PC-3 (cell line): ENCODE results near the gene CAD. TPM values are rescaled to one million over a fixed set of nuclear protein-coding genes. Genes with fewer than 3 reads are reported as not detected.

ENCODE experiments used
- ATAC-seq: fragments of 200-7000 bp; cut with Tn5 transposase; 2 replicates; pipeline ENCODE4 v1.9.1; 2020; ENCODE audit warnings: mild to moderate bottlenecking, moderate library complexity
- BruUV-seq: library from RNA; stranded (reverse); fragments of 400-500 nt; replicated peaks from 2 replicates; lab custom pipeline; 2021; lab: Mats Ljungman, UMichigan
- CTCF ChIA-PET: fragments of 300-600 bp; sonication (Branson Sonifier 250); formaldehyde crosslinking; loops from one replicate; lab custom pipeline; 2022; ENCODE audit warnings: antibody characterized with exemption; lab: Charles Lee
- POLR2A ChIA-PET: fragments of 300-600 bp; sonication (Branson Sonifier 250); formaldehyde crosslinking; loops from one replicate; lab custom pipeline; 2022; ENCODE audit warnings: antibody characterized with exemption; ENCODE audit not compliant: unreplicated experiment; lab: Charles Lee
- DNase-seq: peaks from one replicate; pipeline ENCODE4 v3.0.0-alpha.2; 2015
- H2AFZ ChIP-seq: fragments of 300-600 bp; sonication (generic); 2 replicates; pipeline ENCODE4 v1.6.0; 2016; ENCODE audit warnings: antibody characterized with exemption, low read length
- H3F3A ChIP-seq: fragments of 300-600 bp; sonication (generic); one replicate; pipeline ENCODE4 v1.6.0; 2017; ENCODE audit warnings: antibody characterized with exemption, low read length, control low read depth, mild to moderate bottlenecking; ENCODE audit not compliant: unreplicated experiment
- H3K27ac ChIP-seq: fragments of 300-600 bp; sonication (generic); 2 replicates; pipeline ENCODE4 v1.5.1; 2016; ENCODE audit warnings: mild to moderate bottlenecking, low read length
- H3K27me3 ChIP-seq: fragments of 300-600 bp; sonication (generic); 2 replicates; pipeline ENCODE4 v1.6.1; 2016; ENCODE audit warnings: low read length, mixed read lengths
- H3K36me3 ChIP-seq: fragments of 300-600 bp; sonication (generic); 2 replicates; pipeline ENCODE4 v1.6.1; 2016; ENCODE audit warnings: low read depth, mixed run types, low read length, mixed read lengths
- H3K4me1 ChIP-seq: fragments of 300-600 bp; sonication (generic); 2 replicates; pipeline ENCODE4 v1.5.1; 2016; ENCODE audit warnings: low read length; ENCODE audit not compliant: insufficient read depth
- H3K4me2 ChIP-seq: fragments of 300-600 bp; sonication (generic); 2 replicates; pipeline ENCODE4 v1.6.0; 2016; ENCODE audit warnings: low read length
- H3K4me3 ChIP-seq: fragments of 300-600 bp; sonication (generic); 2 replicates; pipeline ENCODE4 v1.5.1; 2016; ENCODE audit warnings: mild to moderate bottlenecking, low read length, mixed read lengths
- H3K79me2 ChIP-seq: fragments of 300-600 bp; sonication (generic); 2 replicates; pipeline ENCODE4 v1.6.1; 2017; ENCODE audit warnings: low read length, mixed read lengths
- H3K9ac ChIP-seq: fragments of 300-600 bp; sonication (generic); 2 replicates; pipeline ENCODE4 v1.6.0; 2016; ENCODE audit warnings: mild to moderate bottlenecking, low read length
- H3K9me2 ChIP-seq: fragments of 300-600 bp; sonication (generic); replicated peaks from 2 replicates; pipeline ENCODE4 v1.6.1; 2016; ENCODE audit warnings: mixed run types, low read length, mixed read lengths
- H3K9me3 ChIP-seq: fragments of 300-600 bp; sonication (generic); 2 replicates; pipeline ENCODE4 v1.6.1; 2016; ENCODE audit warnings: low read length, mixed read lengths
- H4K20me1 ChIP-seq: fragments of 300-600 bp; sonication (generic); 2 replicates; pipeline ENCODE4 v1.6.1; 2016; ENCODE audit warnings: low read length, mixed read lengths
- CTCF ChIP-seq: fragments of 300-600 bp; sonication (generic); conservative IDR thresholded peaks from 2 replicates; pipeline ENCODE4 v1.5.1; 2017; ENCODE audit warnings: antibody characterized with exemption, low read depth, mild to moderate bottlenecking, low read length
- EZH2 ChIP-seq: fragments of 300-600 bp; sonication (generic); IDR thresholded peaks from one replicate; pipeline ENCODE4 v1.6.1; 2017; ENCODE audit warnings: antibody characterized with exemption, mild to moderate bottlenecking, low read length; ENCODE audit not compliant: unreplicated experiment
- EZH2phosphoT487 ChIP-seq: fragments of 300-600 bp; sonication (generic); IDR thresholded peaks from 2 replicates; pipeline ENCODE4 v1.6.1; 2018; ENCODE audit warnings: mild to moderate bottlenecking, antibody characterized with exemption, low read length, borderline replicate concordance
- intact Hi-C: fragments of 100-400 bp; cut with micrococcal nuclease; formaldehyde crosslinking; loops from 2 replicates; pipeline ENCODE4 v1.9.0; 2023
- total RNA-seq: library from RNA; depleted of rRNA; stranded (reverse); fragments of >200 nt; gene quantifications from 2 replicates; pipeline ENCODE4 v1.2.3, GENCODE V29; 2014

CAD gene
- total RNA-seq, 1 experiment from 2014 or later, result 85.9 TPM

GRCh38 chr2:27247893-27248292 lies 30.7 kb downstream of the CAD start:
- H3K4me1 ChIP-seq, result peaks cover 11% of the 10 kb centered on the region
- no peaks in the 10 kb centered on the region for H3K79me2 ChIP-seq
- no peak overlapping the region for H3K27ac ChIP-seq
- POLR2A ChIA-PET, result no interaction called here
- no peak for TF ChIP-seq EZH2
- no peak for TF ChIP-seq CTCF
- no peak for TF ChIP-seq EZH2phosphoT487
- BruUV-seq, result no TSS peak
- ATAC-seq (no peak), DNase-seq (no peak)
- no peaks in the 10 kb centered on the region for H3K9me3 ChIP-seq
- no peaks in the 10 kb centered on the region for H3K9me2 ChIP-seq
- H3K27me3 ChIP-seq, result no peaks in the 10 kb centered on the region
- intact Hi-C loops, result no loop called here
- H3F3A ChIP-seq, result no peaks in the 10 kb centered on the region
- no peak overlapping the region for H2AFZ ChIP-seq
- H3K4me2 ChIP-seq, result no peak overlapping the region
- peaks cover 18% of the 10 kb centered on the region for H3K36me3 ChIP-seq
- H4K20me1 ChIP-seq, result no peaks in the 10 kb centered on the region
- CTCF ChIA-PET, result no interaction called here
- no peak overlapping the region for H3K9ac ChIP-seq
- H3K4me3 ChIP-seq, result no peak overlapping the region

GRCh38 chr2:27249159-27249890 lies 32.2 kb downstream of the CAD start:
- peak overlapping the region; percentile 15; the same call in 1 of the 2 replicates for H2AFZ ChIP-seq
- H3K27ac ChIP-seq, result no peak overlapping the region
- H3K9ac ChIP-seq, result no peak overlapping the region
- CTCF ChIA-PET, result interaction anchor here (0.9 kb wide), 1 partner anchor 31 kb away, joined by 5 read pairs; no protein-coding TSS in a partner anchor
- peak; percentile 82 for ATAC-seq
- no peaks in the 10 kb centered on the region for H3K27me3 ChIP-seq
- intact Hi-C loops, result no loop called here
- H3K4me2 ChIP-seq, result peak overlapping the region; percentile 66
- POLR2A ChIA-PET, result interaction anchor here (0.7 kb wide), 1 partner anchor 596 kb away, joined by 8 read pairs; no protein-coding TSS in a partner anchor
- H4K20me1 ChIP-seq, result no peaks in the 10 kb centered on the region
- peak; percentile 54 for DNase-seq
- no peaks in the 10 kb centered on the region for H3K9me2 ChIP-seq
- no peaks in the 10 kb centered on the region for H3F3A ChIP-seq
- TF ChIP-seq EZH2 (no peak), EZH2phosphoT487 (no peak), CTCF (no peak)
- H3K9me3 ChIP-seq, result no peaks in the 10 kb centered on the region
- peaks cover 3% of the 10 kb centered on the region; the same call in 1 of the 2 replicates for H3K36me3 ChIP-seq
- H3K79me2 ChIP-seq, result no peaks in the 10 kb centered on the region
- no TSS peak for BruUV-seq
- H3K4me3 ChIP-seq, result no peak overlapping the region; the same call in 1 of the 2 replicates
- peaks cover 11% of the 10 kb centered on the region for H3K4me1 ChIP-seq
